Neuronal stem cell (in vitro differentiated cells): ENCODE results near the gene PLAAT4.
A peak's percentile ranks its signal among the peaks of the same experiment; 100 is the strongest.
"Not testable (repeated sequence)": the region's sequence is repeated elsewhere in the genome, so short reads cannot be mapped to it uniquely, and the experiment has no call there.

Experiments used
- DNase-seq: peaks from one replicate; pipeline ENCODE4 v3.0.0-alpha.2; 2013; ENCODE audit warnings: low spot score
- H2AFZ ChIP-seq: one replicate; pipeline ENCODE4 v1.6.1; 2013; ENCODE audit warnings: mild to moderate bottlenecking, low read length, inconsistent platforms
- H2AK5ac ChIP-seq: 2 replicates; pipeline ENCODE4 v1.6.1; 2013; ENCODE audit warnings: low read depth, mild to moderate bottlenecking, inconsistent platforms, low read length, moderate library complexity, mixed read lengths
- H2BK120ac ChIP-seq: 2 replicates; pipeline ENCODE4 v1.6.1; 2013; ENCODE audit warnings: low read depth, mild to moderate bottlenecking, inconsistent platforms, low read length, moderate library complexity, mixed read lengths
- H2BK12ac ChIP-seq: one replicate; pipeline ENCODE4 v1.6.1; 2013; ENCODE audit warnings: low read length, inconsistent platforms
- H2BK15ac ChIP-seq: 2 replicates; pipeline ENCODE4 v1.6.1; 2013; ENCODE audit warnings: mild to moderate bottlenecking, low read length, inconsistent platforms, mixed read lengths
- H2BK5ac ChIP-seq: one replicate; pipeline ENCODE4 v1.6.1; 2013; ENCODE audit warnings: inconsistent platforms, mild to moderate bottlenecking, low read length, moderate library complexity
- H3K14ac ChIP-seq: one replicate; pipeline ENCODE4 v1.6.1; 2013; ENCODE audit warnings: low read length, inconsistent platforms
- H3K18ac ChIP-seq: 2 replicates; pipeline ENCODE4 v1.6.1; 2013; ENCODE audit warnings: low read length, inconsistent platforms
- H3K23ac ChIP-seq: 2 replicates; pipeline ENCODE4 v1.6.1; 2013; ENCODE audit warnings: low read depth, mild to moderate bottlenecking, mixed read lengths, low read length, inconsistent platforms; ENCODE audit not compliant: poor library complexity
- H3K27ac ChIP-seq: replicated peaks from 3 replicates; pipeline ENCODE4 v1.5.1; 2013; ENCODE audit warnings: low read length, inconsistent platforms
- H3K27me3 ChIP-seq, 3 experiments: 2 replicates each; pipeline ENCODE4 v1.6.1; 2013; ENCODE audit warnings: low read length in 3 of 3, mild to moderate bottlenecking in 2 of 3, inconsistent platforms in 1 of 3, low read depth in 1 of 3, mixed read lengths in 1 of 3, moderate library complexity in 1 of 3; ENCODE audit not compliant: control insufficient read depth in 3 of 3, insufficient read depth in 3 of 3
- H3K36me3 ChIP-seq, 2 donors: replicated peaks in 1 of 2; 2 replicates each; pipeline ENCODE4 v1.6.1; 2013; ENCODE audit warnings: low read length in 2 of 2; ENCODE audit not compliant: control insufficient read depth in 2 of 2, insufficient read depth in 2 of 2
- H3K4ac ChIP-seq: 2 replicates; pipeline ENCODE4 v1.6.1; 2013; ENCODE audit warnings: inconsistent platforms, mild to moderate bottlenecking, low read length, moderate library complexity
- H3K4me1 ChIP-seq, 2 donors: 1 replicate in 1 of 2; 2 replicates in 1 of 2; pipeline ENCODE4 v1.6.1; 2013; ENCODE audit warnings: low read length in 2 of 2, low read depth in 1 of 2; ENCODE audit not compliant: control insufficient read depth in 2 of 2, insufficient read depth in 1 of 2
- H3K4me2 ChIP-seq: one replicate; pipeline ENCODE4 v1.6.1; 2013; ENCODE audit warnings: mild to moderate bottlenecking, low read length, inconsistent platforms; ENCODE audit not compliant: insufficient read depth, poor library complexity, severe bottlenecking
- H3K4me3 ChIP-seq, 2 donors: 2 replicates each; pipeline ENCODE4 v1.5.1; 2013; ENCODE audit warnings: low read length in 2 of 2, mild to moderate bottlenecking in 2 of 2, inconsistent platforms in 1 of 2, moderate library complexity in 1 of 2
- H3K79me1 ChIP-seq: one replicate; pipeline ENCODE4 v1.6.1; 2013; ENCODE audit warnings: low read depth, mild to moderate bottlenecking, inconsistent platforms, low read length, moderate library complexity
- H3K9ac ChIP-seq: one replicate; pipeline ENCODE4 v1.6.1; 2013; ENCODE audit warnings: mild to moderate bottlenecking, low read depth, low read length, inconsistent platforms; ENCODE audit not compliant: poor library complexity
- H3K9me3 ChIP-seq, 2 donors: replicated peaks in 1 of 2; 2 replicates each; pipeline versions ENCODE3 to v1.6.1; 2013; ENCODE audit warnings: low read length in 2 of 2, mild to moderate bottlenecking in 2 of 2, inconsistent platforms in 1 of 2, low read depth in 1 of 2, mixed read lengths in 1 of 2, moderate library complexity in 1 of 2; ENCODE audit not compliant: control insufficient read depth in 2 of 2, insufficient read depth in 1 of 2
- H4K8ac ChIP-seq: one replicate; pipeline ENCODE4 v1.6.1; 2013; ENCODE audit warnings: low read depth, mild to moderate bottlenecking, inconsistent platforms, low read length, moderate library complexity
- H4K91ac ChIP-seq: one replicate; pipeline ENCODE4 v1.6.1; 2013; ENCODE audit warnings: low read length, low read depth, mild to moderate bottlenecking, inconsistent platforms; ENCODE audit not compliant: poor library complexity
- WGBS, 2 donors: extraction: QIAGEN DNeasy Blood & Tissue Kit; methylation state at CpG; one replicate each; pipeline ENCODE4 v1.1.7; 2013; ENCODE audit warnings: missing lambda C conversion rate in 2 of 2, mixed read lengths in 1 of 2; ENCODE audit not compliant: insufficient read length in 2 of 2, insufficient replicate concordance in 1 of 2; ENCODE audit errors: extremely low coverage in 2 of 2; 5-methylcytosine and 5-hydroxymethylcytosine counted together

The PLAAT4 gene

GRCh38 chr11:63523151-63523550, 13.5 kb upstream of the PLAAT4 start:
- no peak for DNase-seq
- WGBS, 2 donors: no CpG with 5 or more reads among the region's 7 CpGs

GRCh38 chr11:63527667-63528066, 8.9 kb upstream of the PLAAT4 start:
- H3K23ac ChIP-seq: no peak overlapping the region
- no peak overlapping the region for H2BK12ac ChIP-seq
- no peak overlapping the region for H2BK15ac ChIP-seq
- no peaks in the 10 kb centered on the region for H3K9me3 ChIP-seq
- no peak overlapping the region for H3K4me2 ChIP-seq
- no peak overlapping the region for H4K91ac ChIP-seq
- peaks cover 0 to 15% (median 0%) of the 10 kb centered on the region in 3 experiments for H3K27me3 ChIP-seq
- H2AFZ ChIP-seq: no peak overlapping the region
- H3K27ac ChIP-seq: no peak overlapping the region
- no peak overlapping the region for H2BK5ac ChIP-seq
- no peak overlapping the region for H3K14ac ChIP-seq
- no peak overlapping the region for H3K4ac ChIP-seq
- H3K9ac ChIP-seq: no peak overlapping the region
- no peak overlapping the region for H2BK120ac ChIP-seq
- H3K4me1 ChIP-seq: peaks cover 0 to 10% of the 10 kb centered on the region in 2 donors
- no peak for DNase-seq
- peak overlapping the region; percentile 57 for H3K18ac ChIP-seq
- H3K79me1 ChIP-seq: no peaks in the 10 kb centered on the region
- no CpG with 5 or more reads among the region's 2 CpGs for WGBS, 2 donors
- no peaks in the 10 kb centered on the region for H3K36me3 ChIP-seq
- no peak overlapping the region for H4K8ac ChIP-seq
- H3K4me3 ChIP-seq: no peak overlapping the region
- no peak overlapping the region for H2AK5ac ChIP-seq

More at GRCh38 chr11:63523151-63523550, 13.5 kb upstream of the PLAAT4 start:
- Histone ChIP-seq H2AK5ac (no peak overlapping the region), H2AFZ (no peak overlapping the region), H3K14ac (no peak overlapping the region), H2BK120ac (no peak overlapping the region), H3K27me3 (no peaks in the 10 kb centered on the region), H3K4me2 (no peak overlapping the region), H3K27ac (no peak overlapping the region), H3K36me3 (no peaks in the 10 kb centered on the region), H3K9ac (no peak overlapping the region), H3K23ac (no peak overlapping the region), H2BK12ac (no peak overlapping the region), H2BK15ac (no peak overlapping the region), H3K4me1 (no peaks in the 10 kb centered on the region), H3K18ac (no peak overlapping the region), H3K4ac (no peak overlapping the region), H3K79me1 (no peaks in the 10 kb centered on the region), H2BK5ac (no peak overlapping the region), H3K9me3 (no peaks in the 10 kb centered on the region), H4K91ac (no peak overlapping the region), H4K8ac (no peak overlapping the region), H3K4me3 (no peak overlapping the region)

GRCh38 chr11:63528156-63528555, 8.5 kb upstream of the PLAAT4 start:
- H2BK120ac ChIP-seq, H3K18ac ChIP-seq, H2BK5ac ChIP-seq, DNase-seq, H3K27ac ChIP-seq, H3K4me2 ChIP-seq, H2AK5ac ChIP-seq, H2BK15ac ChIP-seq, H2BK12ac ChIP-seq, H3K23ac ChIP-seq, H3K14ac ChIP-seq, H3K9me3 ChIP-seq, H3K79me1 ChIP-seq, H3K9ac ChIP-seq, H3K4me3 ChIP-seq, H2AFZ ChIP-seq, H4K91ac ChIP-seq, H4K8ac ChIP-seq, H3K4ac ChIP-seq, H3K36me3 ChIP-seq: not testable (repeated sequence)
- peaks cover 0 to 12% of the 10 kb centered on the region in 2 donors for H3K4me1 ChIP-seq
- peaks cover 0 to 20% (median 0%) of the 10 kb centered on the region in 3 experiments for H3K27me3 ChIP-seq
- no CpG with 5 or more reads among the region's 11 CpGs for WGBS, 2 donors

GRCh38 chr11:63528729-63529278, 7.8 kb upstream of the PLAAT4 start:
- not testable (repeated sequence) for H3K18ac ChIP-seq, H4K91ac ChIP-seq, H2BK12ac ChIP-seq, H3K9me3 ChIP-seq, H3K27ac ChIP-seq, DNase-seq, H2AK5ac ChIP-seq, H2BK120ac ChIP-seq, H3K4ac ChIP-seq, H3K14ac ChIP-seq, H2BK5ac ChIP-seq, H3K4me2 ChIP-seq, H3K4me3 ChIP-seq, H4K8ac ChIP-seq, H2AFZ ChIP-seq, H3K23ac ChIP-seq, H3K9ac ChIP-seq, H3K36me3 ChIP-seq, H2BK15ac ChIP-seq, H3K79me1 ChIP-seq
- WGBS, 2 donors: no CpG with 5 or more reads among the region's 3 CpGs
- peaks cover 0 to 12% of the 10 kb centered on the region in 2 donors for H3K4me1 ChIP-seq
- H3K27me3 ChIP-seq: peaks cover 0 to 21% (median 0%) of the 10 kb centered on the region in 3 experiments
